HFF-Myc (cell line): ENCODE data around the gene TRIL.

Source experiments
- DNase-seq: peaks from one replicate; pipeline ENCODE4 v3.0.0-alpha.2; 2011; ENCODE audit warnings: low read depth; ENCODE audit errors: extremely low read depth
- H3K4me3 ChIP-seq: replicated peaks from 2 replicates; pipeline ENCODE4 v1.5.1; 2011; ENCODE audit warnings: low read depth, mild to moderate bottlenecking, control low read depth, low read length
- CTCF ChIP-seq: IDR thresholded peaks from 2 replicates; pipeline ENCODE4 v1.5.1; 2012; ENCODE audit warnings: mild to moderate bottlenecking, low read depth, low read length, control low read depth; ENCODE audit errors: missing control alignments

TRIL gene

GRCh38 chr7:28990200-28990960, 32.2 kb upstream of the TRIL start:
- no peak for DNase-seq
- no peak for TF ChIP-seq CTCF
- H3K4me3 ChIP-seq = no peak overlapping the region

GRCh38 chr7:28989211-28989980, 31.3 kb upstream of the TRIL start:
- TF ChIP-seq CTCF = no peak

GRCh38 chr7:28988810-28989209, 30.7 kb upstream of the TRIL start:
- H3K4me3 ChIP-seq = no peak overlapping the region
- DNase-seq = peak; percentile 75
- no peak for TF ChIP-seq CTCF

More at GRCh38 chr7:28989211-28989980, 31.3 kb upstream of the TRIL start:
- H3K4me3 ChIP-seq = no peak overlapping the region
- no peak for DNase-seq

- no peak for TF ChIP-seq CTCF
- H3K4me3 ChIP-seq = no peak overlapping the region
- no peak for DNase-seq
These were observed 30.0 kb upstream of the TRIL start for GRCh38 chr7:28988091-28988490.

GRCh38 chr7:28986765-28987110, 28.6 kb upstream of the TRIL start:
- no peak overlapping the region for H3K4me3 ChIP-seq
- no peak for TF ChIP-seq CTCF
- no peak for DNase-seq

- H3K4me3 ChIP-seq = no peak overlapping the region
- TF ChIP-seq CTCF = no peak
- no peak for DNase-seq
These were observed 28.1 kb upstream of the TRIL start for GRCh38 chr7:28986028-28986764.
